Mesenteric fat pad (tissue), 1 donor: ENCODE measurements around the gene LY6G5C. TPM values are rescaled to one million over a fixed set of nuclear protein-coding genes. Genes with fewer than 3 reads are reported as not detected.
"Not testable (repeated sequence)": the region's sequence is repeated elsewhere in the genome, so short reads cannot be mapped to it uniquely, and the experiment has no call there.

ENCODE experiments used
- DNase-seq: peaks from one replicate; pipeline ENCODE4 v3.0.0-alpha.2; 2020; ENCODE audit warnings: low spot score
- total RNA-seq: library from RNA; stranded (reverse); fragmentation: NEBNext Ultra II Directional; extraction: Animal tissue kit (Norgen Biotek cat#: 25700); gene quantifications from one replicate; pipeline ENCODE4 v1.2.1, GENCODE V29; 2021
- donor health status: DM: yes; HTN: yes; CAD: no.

Gene LY6G5C
- total RNA-seq, 1 donor from 2014 or later, result 1.9 TPM

DNA sequence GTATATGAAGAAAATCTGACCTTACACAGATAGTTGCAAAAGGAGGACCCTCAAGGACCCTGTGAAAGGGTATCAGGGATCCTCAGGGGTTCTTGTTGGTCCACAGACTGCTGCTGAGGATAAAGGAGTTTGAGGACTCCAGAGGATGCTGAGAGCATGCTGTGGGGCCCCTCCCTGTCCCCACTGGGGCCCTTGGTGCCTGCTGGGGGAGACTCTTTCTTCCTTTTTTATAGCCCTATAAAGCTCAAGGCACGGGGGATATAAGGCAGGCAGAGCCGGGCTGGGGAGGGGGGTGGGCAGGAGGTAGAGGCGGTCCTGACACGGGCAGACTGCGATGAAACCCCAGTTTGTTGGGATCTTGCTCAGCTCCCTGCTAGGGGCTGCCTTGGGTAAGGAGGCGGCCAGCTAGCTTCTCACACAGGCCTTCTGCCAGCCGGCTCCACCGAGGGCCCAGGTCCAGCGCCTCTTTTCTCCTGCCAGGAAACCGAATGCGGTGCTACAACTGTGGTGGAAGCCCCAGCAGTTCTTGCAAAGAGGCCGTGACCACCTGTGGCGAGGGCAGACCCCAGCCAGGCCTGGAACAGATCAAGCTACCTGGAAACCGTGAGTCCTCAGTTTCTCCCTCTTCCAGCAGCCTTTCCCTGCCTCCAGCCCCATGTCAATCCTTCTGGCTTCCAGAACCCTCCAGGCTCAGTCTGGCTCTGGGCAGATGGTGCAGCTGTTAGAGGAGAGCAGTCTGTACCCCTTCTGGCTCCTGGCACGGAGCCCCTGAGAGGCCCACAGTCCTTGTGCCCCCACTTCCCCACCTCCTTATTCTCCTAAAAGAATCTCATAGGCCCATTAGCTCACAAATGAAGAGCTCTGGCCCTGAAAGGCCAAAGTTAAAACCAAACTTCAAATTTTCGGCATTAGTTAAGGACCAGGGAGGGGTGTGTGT, 34.4 kb upstream of the LY6G5C start, which contains the start of gene LY6G6D:
Gene LY6G6D, plus strand, starts transcription at position 327 of the 937 bp plus-strand sequence. Its CDS starts 8 bp downstream, at position 335.
- DNase-seq, result no peak

DNA sequence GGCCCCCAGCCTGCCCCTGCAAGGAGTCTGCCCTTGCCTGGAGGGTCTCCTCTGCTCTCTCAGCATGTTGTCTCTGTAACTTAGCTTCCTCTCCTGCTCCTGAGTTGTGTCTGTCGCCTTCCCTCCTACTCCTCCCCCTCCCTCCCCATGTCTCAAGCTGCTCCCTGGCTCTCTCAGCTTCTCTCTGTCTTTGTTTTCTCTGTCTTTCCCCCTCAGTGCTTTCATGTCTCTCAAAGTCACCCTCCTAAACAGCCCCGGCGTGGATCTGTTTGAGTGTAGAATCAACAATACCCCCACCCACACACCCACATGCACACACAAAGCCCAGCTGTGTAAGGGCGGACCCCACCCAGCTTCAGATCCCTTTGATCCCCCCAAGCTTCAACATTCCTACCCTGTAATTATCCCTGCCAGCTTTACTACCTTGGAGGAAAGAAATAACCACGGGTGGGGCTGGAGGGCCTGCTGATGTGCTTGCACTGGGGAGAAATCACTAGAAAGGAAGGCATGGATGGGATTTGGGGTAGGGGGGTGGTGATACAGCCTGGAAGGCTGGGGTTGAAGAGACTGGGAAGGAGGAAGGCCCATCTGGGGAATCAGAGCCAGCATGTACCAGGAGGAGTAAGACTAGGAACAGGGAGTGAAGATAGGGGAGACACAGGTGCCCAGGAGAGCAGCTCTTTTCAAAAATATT, 33.3 kb upstream of the LY6G5C start:
- no peak for DNase-seq

DNA sequence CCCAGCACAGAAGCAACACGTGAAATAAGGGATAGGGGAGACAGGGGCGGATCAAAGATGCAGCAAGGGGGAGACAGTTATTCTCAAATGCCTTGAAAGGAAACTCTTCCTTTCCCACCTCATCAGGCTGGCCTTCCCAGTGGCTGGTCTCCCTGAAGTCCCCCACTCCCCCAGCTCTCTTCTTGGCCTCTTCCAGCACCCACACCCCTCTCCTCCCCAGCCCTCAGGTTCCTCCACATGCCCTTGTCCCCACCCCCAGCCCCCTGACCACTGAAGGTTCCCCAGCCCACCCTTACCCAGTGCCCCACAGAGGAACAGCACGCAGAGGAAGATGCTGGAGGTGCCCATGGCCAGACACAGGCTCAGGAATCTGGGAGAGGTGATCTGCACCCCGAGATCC, 32.6 kb upstream of the LY6G5C start:
- no peak for DNase-seq

DNA sequence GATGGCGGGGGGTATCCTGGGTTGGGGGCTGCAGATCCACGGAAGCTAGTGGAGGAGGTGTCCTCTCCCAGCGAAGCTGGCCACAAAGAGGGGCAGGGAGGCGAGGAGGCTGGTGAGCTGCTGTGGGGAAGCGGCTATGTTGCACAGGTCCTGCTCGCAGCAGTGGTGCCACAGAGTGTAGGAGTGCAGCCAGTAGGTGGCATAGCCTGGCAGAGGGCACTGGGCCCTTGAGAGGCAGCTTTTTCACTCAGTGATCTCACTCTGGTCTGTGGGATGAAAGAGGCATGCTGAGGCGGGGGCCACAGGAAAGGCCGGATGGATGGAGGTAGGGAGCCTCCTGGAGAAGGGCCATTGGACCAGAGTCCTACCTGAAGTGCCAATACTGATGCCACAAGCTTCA, 31.4 kb upstream of the LY6G5C start:
- DNase-seq, result no peak

DNA sequence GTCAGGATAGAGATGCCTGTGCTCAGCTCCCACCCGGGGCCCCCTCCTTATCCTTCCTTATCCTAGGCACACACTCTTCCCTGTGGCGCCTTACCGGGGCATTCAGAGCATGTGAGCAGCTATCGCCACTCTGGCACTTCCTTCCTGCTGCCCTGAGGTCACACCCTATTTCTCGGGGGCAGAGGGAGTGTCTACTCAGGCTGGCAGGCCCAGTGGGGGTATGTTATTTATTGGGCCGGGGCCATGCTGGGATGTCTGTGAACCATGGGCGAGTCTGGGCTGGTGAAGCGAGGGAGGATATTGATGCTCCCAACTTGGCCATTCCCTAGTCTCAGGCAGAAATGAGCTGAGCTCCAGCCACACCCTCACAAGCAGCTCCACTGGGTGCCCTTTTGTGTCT, 30.4 kb upstream of the LY6G5C start:
- no peak for DNase-seq

DNA sequence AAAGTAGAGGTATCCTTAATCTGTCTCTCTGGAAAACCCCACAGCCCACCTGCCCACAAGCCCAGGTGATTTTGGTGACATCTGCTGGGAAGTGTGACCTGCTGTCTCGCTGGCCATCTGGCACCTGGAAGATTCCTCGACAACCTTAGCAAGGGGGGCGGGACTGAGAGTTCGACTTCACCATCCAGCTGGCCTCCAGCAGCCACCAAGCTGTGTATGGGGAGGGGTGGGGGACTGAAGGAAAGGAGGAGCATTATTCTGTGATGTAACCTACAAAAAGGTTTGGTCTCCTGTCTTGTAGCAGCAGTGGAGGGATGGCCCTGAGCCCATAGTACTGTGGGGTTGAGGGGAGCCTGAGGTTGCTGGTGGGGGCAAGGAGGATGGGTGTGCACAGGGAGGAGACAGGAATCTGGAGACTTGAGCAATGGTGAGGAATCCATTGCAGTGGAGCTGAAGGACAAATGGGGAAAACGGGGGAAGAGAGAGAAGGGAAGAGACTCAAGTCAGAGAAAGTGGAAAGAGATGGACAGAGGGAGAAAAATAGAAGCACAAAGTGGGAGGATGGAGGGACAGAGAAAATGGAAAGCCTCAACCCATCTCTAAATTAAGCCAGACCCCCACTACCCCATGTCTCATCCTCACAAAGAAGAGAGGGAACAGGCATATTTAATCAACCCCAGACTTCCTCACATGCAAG, 29.8 kb upstream of the LY6G5C start:
- no peak for DNase-seq

DNA sequence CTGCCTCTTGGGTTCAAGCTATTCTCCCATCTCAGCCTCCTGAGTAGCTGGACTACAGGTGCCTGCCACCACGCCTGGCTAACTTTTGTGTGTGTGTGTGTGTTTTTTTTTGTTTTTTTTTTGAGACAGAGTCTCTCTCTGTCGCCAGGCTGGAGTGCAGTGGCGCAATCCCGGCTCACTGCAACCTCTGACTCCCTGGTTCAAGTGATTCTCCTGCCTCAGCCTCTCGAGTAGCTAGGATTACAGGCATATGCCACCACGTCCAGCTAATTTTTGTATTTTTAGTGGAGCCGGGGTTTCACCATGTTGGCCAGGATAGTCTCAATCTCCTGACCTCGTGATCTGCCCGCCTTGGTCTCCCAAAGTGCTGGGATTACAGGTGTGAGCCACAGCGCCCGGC, 28.3 kb upstream of the LY6G5C start:
- not testable (repeated sequence) for DNase-seq

DNA sequence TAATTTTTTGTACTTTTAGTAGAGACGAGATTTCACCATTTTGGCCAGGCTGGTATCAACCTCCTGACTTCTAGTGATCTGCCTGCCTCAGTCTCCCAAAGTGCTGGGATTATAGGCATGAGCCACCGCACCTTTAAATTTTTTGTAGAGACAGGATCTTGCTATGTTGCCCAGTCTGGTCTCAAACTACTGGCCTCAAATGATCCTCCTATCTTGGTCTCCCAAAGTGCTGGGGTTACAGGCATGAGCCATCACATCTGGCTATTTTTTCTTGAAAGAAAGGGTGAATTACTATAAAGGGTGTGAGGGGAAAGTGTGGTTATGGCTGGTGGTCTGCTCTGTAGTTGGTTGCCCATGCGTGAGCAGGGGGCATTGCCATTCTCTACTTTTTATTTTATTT, 27.4 kb upstream of the LY6G5C start:
- DNase-seq, result no peak

DNA sequence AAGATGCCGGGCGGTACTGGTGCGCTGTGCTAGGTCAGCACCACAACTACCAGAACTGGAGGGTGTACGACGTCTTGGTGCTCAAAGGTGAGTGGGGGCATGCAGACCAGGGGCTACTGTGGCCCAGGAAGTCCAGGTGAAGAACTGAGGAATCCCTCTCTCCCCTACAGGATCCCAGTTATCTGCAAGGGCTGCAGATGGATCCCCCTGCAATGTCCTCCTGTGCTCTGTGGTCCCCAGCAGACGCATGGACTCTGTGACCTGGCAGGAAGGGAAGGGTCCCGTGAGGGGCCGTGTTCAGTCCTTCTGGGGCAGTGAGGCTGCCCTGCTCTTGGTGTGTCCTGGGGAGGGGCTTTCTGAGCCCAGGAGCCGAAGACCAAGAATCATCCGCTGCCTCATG, 26.8 kb upstream of the LY6G5C start:
- no peak for DNase-seq

DNA sequence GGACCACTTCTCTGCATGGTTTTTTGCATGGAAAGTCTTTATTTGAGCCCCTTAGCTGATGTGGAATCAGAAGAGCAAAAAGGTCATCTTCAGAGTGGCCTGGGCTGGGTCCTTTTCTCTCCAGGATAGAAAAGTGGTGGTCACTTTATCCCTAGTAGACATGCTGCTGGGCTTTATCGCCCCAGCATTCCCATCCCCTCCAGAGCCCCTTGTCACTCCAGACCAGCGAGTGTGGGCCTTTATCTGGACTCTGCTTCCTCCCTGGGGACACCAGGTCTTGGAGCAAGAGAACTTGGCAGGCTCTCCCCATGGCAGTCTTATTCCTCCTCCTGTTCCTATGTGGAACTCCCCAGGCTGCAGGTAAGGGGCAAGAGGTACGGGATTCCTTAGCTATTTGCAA, 25.7 kb upstream of the LY6G5C start, which contains the start of gene LY6G6F:
Gene LY6G6F, plus strand, starts transcription at position 268 of the 400 bp plus-strand sequence. Its CDS starts 41 bp downstream, at position 309.
- DNase-seq, result no peak

DNA sequence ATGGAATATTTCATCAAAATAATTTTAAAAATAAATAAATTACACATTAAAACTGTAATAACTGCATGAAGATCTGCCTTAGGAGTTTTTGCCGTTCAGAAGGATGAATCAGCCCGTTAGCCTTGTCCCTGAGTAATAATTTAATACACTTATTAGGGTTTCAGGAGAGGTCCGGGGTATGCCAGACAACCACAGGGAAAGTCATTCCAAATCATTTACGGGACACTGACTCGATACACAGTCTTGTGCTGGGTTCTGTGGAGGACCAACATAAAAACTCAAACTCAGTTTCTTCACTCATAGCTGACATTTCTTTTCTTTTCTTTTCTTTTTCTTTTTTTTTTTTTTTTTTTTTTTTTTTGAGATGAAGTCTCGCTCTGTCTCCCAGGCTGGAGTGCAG, 25.1 kb upstream of the LY6G5C start:
- no peak for DNase-seq

DNA sequence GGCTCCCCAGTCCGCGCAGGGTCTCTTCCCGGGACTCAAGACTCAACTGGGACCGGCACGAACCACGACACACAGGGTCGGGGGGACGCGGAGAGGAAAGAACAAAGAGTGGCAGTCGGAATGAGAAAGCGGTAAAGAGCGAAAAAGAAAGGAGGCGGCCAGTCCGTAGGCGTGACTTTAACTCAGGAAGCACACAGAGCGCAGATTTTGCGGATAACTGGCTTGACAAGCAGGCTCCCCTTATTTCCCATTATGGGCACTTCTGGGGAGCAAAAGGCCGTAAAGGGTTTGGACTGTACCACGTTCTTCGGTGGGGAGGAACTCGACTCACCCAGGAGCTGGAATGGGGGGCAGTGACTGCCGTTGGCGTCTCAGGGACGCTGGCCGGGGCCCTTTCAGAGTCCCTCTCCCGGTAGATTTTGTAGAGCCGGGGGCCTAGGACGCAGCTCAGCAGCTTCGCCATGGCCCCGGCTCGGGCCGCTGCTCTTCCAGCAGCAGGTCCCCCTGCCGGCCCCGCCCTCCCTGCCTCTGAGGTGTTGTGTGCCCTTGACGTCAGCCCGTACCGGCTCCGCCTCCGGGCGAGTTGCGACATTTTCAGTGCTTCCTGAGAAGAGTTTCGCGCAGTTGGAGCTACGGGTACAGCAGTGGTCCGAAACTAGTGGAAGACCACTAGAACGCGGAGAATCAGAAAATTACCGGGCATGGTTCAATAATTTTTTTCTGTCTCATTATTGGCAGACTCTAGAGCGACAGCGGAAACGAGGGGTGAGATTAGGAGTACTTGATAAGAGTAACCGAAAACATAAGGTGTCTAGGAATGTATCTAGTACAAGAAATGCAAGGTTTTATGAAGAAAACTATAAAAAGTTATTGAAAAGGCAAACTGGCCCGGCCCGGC, 22.2 kb upstream of the LY6G5C start, which contains the start of gene ABHD16A:
Gene ABHD16A, minus strand, starts transcription at position 506 of the 898 bp plus-strand sequence. Its CDS starts 43 bp downstream, at position 463.
- peak; percentile 100 for DNase-seq

DNA sequence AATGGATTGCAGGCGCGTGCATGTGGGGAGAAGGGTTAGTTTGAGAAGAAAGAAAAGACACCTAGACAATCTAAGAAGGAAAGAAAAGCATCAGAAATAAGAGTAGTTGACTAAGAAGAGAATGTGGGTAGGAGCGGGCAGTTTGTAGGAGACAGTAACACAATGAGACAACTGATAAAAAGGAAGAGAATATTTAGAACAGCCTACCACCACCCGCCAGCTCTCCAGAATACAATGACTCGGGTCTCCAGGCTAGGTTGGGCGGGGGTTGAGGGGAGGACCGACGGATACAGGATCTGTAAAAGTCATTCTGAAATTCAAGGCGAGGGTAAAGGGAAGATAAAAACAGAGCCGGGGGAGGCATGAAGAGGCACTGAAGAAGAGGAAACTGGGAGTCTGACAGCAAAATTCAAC, 21.5 kb upstream of the LY6G5C start:
- DNase-seq, result no peak

DNA sequence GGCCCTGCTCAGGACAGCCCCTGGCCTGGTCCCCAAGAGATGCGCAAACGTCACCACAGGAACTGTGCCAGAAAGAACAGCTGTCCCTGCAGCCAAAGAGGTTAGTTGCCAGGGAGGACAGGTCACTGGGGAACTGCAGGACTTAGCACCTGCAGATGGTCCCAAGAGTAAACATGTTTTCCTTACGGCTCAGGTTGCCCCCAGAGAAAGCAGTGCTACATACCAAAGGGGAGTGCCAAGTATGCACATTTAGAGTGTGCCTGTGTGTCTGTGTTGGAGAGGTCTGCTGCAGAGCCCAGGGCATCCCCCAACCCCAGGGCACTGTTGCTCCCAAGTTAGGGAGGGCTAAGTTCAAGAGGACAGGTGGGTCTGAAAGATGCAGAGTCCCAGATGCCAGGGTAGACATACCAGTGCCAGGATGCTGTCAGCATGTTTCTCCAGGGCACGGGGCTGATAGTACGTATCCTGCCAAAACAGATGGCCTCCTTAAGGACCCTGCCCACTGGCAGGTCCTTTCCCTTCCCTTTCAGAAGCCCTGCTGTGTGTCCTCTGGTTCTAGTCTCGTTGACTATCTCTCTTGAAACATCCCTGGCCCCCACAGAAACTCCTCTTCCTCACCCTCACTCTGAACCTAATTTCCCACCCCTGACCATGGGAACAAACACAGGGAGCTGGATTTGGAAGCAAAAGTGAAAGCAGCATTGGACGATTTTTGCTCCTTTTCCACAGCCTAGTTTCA, 21.0 kb upstream of the LY6G5C start:
- no peak for DNase-seq

DNA sequence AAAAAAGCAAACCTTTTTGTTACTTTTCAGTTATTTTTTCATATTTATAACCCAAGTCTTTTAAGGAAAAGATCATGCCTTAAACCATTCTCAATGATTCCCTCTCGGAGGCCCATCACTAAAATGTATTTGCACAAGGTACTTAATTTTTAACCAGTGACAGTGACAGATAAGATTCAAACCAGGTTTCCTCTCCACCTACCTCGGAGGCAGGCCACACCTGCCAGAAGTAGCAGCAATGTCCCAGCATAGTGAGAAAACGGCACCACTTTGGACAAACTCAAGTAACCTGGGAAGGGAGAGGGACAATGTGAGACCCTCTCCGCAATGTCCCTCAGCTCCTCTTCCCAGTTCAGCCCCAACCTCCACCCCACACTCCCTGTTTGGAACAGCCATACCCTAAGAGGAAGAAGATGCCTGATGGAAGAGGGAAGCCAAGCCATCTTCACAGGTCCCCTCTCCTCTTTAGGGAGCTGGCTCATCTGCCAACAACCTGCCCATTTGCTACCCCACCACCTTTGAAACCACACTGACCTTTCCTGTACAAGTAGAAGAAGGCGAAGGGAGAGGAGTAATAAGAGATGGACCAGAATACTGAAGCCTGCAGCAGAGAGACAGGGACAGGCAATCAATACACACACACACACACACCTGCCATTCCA, 20.0 kb upstream of the LY6G5C start:
- no peak for DNase-seq

DNA sequence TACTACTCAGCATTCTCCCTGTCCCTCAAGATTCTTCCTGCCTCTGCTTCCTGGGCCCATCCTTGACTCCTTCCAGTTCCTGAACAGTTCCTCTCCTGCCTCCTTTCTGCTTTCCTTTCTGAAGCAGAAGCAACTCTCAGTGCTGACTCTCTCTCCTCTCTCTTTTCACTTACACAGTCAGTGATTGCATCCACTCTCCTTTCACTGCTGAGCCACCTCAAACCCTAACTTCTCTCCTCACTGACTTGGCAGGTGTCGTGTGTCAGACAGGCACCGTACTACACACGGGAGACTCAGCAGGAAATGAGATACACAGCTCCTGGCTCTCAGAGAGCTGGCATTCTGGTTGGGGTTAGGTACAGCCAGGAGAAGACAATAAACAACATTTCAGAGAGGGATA, 16.7 kb upstream of the LY6G5C start:
- DNase-seq, result no peak

DNA sequence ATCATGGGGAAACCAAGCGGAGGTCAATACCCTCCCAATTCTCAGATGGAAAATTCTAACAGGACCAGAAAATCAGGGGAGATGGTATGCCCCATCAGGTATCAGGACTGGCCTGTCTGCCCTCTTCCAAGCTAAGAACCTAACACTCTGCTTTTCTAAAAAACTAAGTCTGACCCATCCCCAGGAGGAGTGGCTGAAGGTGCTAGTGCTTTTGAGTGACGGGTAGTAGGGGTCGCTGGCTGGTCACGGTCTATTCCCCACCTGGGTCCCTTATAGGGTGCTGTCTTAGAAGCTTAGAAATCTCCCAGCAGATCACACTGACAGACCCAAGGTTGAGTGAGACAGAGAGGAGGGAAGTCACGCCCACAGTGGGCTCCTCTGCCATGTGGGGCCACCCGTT, 12.7 kb upstream of the LY6G5C start:
- DNase-seq, result no peak

DNA sequence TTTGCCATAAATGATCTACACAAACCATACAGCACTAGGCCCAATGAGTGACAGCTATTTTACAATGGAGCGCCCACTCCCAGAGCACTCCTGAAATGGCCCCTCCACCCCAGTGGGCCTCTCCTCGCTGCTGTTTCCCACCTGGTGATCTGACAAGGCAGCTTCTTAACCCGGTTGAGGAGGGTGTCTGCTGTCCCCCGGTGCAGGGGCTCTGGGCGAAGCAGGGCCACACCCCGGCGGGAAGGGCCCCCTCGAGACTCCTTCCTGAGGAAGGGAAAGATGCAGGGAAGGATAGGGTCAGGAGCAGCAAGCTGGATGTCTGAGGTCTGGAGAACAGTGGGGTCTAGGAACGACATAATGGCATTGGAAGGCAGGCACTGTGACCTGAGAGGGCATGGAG, 12.0 kb upstream of the LY6G5C start:
- DNase-seq, result no peak

DNA sequence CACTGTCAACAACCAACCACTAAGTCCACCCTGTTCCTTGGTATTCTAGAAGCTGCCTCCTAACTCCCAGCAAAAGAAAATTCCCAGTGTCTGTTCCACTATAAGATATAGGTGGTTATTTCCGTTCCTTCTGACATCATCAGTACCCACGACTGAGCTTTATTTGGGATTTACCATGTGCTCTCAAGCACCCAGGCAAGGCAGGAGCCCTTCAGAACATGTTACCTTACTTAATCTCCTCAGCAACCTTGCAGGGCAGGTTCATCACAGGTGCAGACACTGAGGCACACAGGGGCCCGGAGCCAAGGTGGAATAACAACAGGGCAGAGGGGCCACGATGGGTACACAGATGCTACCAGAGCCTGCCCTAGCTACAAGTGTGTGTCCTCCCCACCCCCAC, 11.5 kb upstream of the LY6G5C start:
- DNase-seq, result no peak
